IPS-18c (cell line): ENCODE results near the gene PTPRD.
"Not testable (repeated sequence)": the region's sequence is repeated elsewhere in the genome, so short reads cannot be mapped to it uniquely, and the experiment has no call there.

Source experiments
- H3K4me3 ChIP-seq: 2 replicates; pipeline ENCODE4 v1.7.0; 2013; ENCODE audit warnings: low read depth, mild to moderate bottlenecking, low read length, moderate library complexity; ENCODE audit not compliant: insufficient read depth
- H3K9me3 ChIP-seq: one replicate; pipeline ENCODE4 v1.6.1; 2013; ENCODE audit warnings: mild to moderate bottlenecking, low read length, moderate library complexity; ENCODE audit not compliant: control insufficient read depth, insufficient read depth

The PTPRD gene

DNA sequence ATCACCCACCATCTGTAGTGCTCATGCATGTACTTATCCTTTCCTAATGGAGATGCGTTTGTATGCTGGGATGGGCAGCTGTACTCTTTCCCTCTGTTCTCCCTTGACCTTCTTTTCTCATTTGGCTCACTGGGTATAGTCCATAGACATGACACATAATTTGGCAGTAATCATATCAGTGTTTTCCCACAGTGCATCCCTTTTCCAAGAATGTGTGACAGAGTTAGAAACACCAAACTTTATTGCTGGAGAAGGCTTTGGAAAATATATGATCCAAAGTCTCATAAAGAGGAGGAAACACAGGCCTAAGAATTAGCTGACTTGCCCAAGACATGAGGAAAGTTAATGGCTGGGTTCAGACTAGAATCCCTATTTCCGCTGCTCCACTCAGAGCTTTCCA lies 1579.8 kb downstream of the PTPRD start:
- no peak overlapping the region for H3K4me3 ChIP-seq
- no peaks in the 10 kb centered on the region for H3K9me3 ChIP-seq

- H3K4me3 ChIP-seq = no peak overlapping the region
- no peaks in the 10 kb centered on the region for H3K9me3 ChIP-seq
These were observed 1596.2 kb downstream of the PTPRD start for GRCh38 chr9:9016597-9016996.

GRCh38 chr9:9004810-9005209 lies 1608.0 kb downstream of the PTPRD start:
- H3K9me3 ChIP-seq = no peaks in the 10 kb centered on the region
- H3K4me3 ChIP-seq = no peak overlapping the region

- no peaks in the 10 kb centered on the region for H3K9me3 ChIP-seq
- no peak overlapping the region for H3K4me3 ChIP-seq
These were observed 1609.8 kb downstream of the PTPRD start for GRCh38 chr9:9002826-9003583.

DNA sequence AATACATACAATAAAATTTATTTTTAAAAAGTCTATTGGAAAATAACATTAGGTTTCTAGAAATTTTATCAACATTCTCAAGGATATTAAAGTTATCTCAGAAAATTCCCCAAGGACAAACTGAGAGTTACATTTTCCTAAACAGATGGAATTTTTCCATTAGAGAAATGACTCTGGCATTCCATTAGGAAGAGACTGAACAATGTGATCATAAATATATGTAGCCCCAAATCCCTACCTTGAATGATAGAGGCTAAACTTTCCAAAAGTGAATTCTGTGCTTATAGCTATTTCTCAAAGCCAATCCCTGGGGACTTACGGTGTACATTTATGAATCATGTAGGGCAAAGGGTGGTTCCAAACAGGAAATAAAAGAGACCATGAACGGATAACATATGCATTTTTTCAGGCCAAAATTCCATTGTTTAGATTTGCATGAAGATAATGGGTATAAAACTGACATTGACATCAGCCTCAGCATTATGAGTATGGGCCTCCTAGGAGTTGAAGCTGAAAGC lies 1632.2 kb downstream of the PTPRD start:
- Histone ChIP-seq H3K9me3 (no peaks in the 10 kb centered on the region), H3K4me3 (no peak overlapping the region)

DNA sequence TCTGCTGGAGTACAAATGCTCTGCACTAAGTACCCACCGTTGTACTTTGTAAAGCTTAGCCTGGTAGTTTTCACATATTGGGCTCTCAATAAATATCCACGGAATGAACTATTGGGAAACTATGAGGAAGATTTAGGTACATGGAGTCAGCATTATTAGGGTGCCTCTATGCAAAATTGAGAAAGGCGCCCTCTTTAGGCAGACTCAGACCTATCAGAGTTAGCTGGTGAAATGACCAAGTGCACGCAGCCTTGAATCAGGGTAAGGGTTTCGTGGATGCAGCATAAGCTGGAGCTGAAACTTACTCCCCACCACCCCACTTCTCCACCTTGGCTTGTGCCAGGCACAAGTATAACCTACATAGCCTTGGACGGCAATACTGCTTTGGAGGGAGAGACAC lies 1634.5 kb downstream of the PTPRD start:
- Histone ChIP-seq H3K4me3 (no peak overlapping the region), H3K9me3 (no peaks in the 10 kb centered on the region)

DNA sequence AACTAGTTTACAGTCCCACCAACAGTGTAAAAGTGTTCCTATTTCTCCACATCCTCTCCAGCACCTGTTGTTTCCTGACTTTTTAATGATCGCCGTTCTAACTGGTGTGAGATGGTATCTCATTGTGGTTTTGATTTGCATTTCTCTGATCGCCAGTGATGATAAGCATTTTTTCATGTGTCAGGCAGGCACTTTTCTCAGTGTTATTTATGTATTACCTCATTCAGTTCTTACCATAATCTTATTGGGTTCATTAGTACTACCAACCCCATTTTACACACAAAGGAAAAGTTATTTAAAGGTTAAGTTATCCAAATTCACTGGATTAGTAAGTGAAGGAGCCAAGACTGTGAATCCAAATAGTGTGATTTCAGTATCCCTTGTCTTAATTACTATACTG lies 1644.5 kb downstream of the PTPRD start:
- not testable (repeated sequence) for H3K4me3 ChIP-seq, H3K9me3 ChIP-seq

- H3K4me3 ChIP-seq = no peak overlapping the region
- no peaks in the 10 kb centered on the region for H3K9me3 ChIP-seq
These were observed 1648.9 kb downstream of the PTPRD start for GRCh38 chr9:8963885-8964284.

GRCh38 chr9:8962084-8962483 lies 1650.7 kb downstream of the PTPRD start:
- no peaks in the 10 kb centered on the region for H3K9me3 ChIP-seq
- no peak overlapping the region for H3K4me3 ChIP-seq

DNA sequence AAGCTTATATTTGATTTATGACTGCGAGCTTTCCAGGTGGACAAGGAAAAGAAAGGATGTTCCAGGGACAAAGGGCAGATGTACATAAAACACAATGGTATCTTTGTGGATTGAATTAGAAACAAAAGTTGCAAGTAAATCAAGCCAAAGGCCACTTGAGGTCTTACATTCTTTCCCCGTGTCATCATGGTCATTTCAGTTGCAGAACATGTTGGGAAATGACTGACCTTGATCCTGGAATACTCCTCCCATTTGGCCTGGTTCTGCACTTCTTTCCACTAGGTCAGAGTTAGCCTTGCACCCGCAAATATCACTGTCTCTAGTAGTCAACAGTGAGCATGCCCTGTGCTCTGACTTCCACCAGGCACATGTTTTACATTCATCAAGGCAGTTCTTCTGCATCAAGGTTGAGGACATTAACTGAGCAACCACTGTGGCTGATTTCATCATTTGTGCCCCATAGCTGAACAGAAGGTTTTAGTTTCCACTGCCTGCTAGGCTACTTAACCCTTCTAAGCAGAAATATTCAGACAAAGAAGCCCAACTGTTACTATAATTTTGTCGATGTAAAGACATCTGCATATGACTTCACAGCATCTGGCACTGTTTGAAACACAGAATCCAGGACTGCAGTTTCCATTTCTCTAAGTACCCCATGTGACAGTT lies 1651.5 kb downstream of the PTPRD start:
- Histone ChIP-seq H3K9me3 (no peaks in the 10 kb centered on the region), H3K4me3 (no peak overlapping the region)

DNA sequence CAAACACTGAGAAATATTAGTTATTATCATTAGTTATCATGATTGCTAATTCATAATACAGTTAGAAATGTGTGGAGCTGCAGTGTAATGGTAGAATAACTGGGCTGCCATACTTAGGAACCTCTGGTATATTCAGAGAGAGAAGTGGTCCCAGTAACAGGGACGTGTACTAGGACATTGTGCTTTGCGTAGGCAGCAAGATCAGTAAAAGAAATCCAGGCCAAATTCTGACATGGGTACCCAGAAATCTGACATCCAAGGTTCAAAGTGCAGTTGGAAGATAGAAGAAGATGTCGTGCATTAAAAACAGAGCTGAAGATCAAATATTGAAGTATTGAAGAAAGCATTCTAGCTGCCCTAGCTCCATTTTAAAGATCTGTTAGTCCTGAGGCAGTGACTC lies 1652.5 kb downstream of the PTPRD start:
- H3K4me3 ChIP-seq = no peak overlapping the region
- no peaks in the 10 kb centered on the region for H3K9me3 ChIP-seq

DNA sequence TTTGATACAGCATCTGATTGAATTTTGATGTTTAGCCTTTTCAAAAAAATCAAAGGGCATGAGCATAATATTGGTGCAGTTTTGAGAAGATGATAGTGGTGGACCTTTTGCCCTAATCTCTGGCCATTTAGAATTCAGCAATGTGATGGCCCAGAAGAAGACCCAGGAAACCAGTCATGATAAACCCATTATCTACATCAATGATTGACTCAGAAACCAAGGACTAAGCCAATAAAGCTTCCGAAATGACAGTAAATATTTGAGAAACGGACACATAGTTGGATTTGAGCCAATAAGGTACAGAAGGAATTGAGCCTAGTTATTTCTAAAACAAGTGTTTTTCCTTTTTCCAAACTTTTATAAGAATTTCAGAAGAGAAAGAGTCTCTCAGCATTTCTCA lies 1654.4 kb downstream of the PTPRD start:
- no peak overlapping the region for H3K4me3 ChIP-seq
- no peaks in the 10 kb centered on the region for H3K9me3 ChIP-seq

DNA sequence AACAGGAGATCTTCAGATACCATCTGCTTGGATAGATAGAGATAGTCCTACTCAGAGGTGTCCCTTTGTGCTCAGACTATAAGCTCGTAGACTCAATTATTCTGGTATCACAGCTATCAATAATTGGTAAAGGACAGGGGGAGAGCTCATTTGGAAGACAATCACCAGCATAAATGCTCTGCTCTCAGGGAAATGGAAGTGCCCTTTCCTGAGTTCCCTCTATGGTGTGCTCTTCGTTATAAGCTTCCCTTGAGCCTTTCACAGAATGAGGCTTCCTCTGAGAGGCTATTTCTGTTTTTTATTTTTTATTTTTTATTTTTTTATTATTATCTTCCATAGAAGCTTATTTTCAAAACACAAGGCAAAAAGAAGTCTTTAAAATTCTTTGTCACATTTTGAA lies 1657.5 kb downstream of the PTPRD start:
- no peaks in the 10 kb centered on the region for H3K9me3 ChIP-seq
- no peak overlapping the region for H3K4me3 ChIP-seq

GRCh38 chr9:8946461-8946860 lies 1666.3 kb downstream of the PTPRD start:
- no peak overlapping the region for H3K4me3 ChIP-seq
- no peaks in the 10 kb centered on the region for H3K9me3 ChIP-seq

GRCh38 chr9:8943392-8943791 lies 1669.4 kb downstream of the PTPRD start:
- no peak overlapping the region for H3K4me3 ChIP-seq
- no peaks in the 10 kb centered on the region for H3K9me3 ChIP-seq

DNA sequence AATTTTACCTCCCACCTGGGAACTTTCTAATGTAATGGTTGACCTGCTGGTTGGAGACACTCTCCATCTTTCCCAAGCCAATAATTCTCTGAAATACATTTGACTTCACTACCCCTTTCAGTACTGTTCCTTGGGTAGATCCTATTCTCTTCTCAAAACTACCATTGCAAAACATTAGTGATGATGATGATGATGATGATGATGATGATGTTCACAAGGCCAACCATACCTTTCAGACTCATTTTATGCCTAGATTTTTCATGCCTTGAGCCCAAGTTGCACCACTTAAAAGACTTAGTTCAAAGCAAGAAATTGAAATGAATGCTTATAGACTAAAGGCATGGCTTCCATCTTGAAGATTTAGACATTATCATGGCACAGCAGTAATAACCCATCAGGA lies 1672.2 kb downstream of the PTPRD start:
- Histone ChIP-seq H3K4me3 (no peak overlapping the region), H3K9me3 (no peaks in the 10 kb centered on the region)

GRCh38 chr9:8926461-8926860 lies 1686.3 kb downstream of the PTPRD start:
- Histone ChIP-seq H3K9me3 (no peaks in the 10 kb centered on the region), H3K4me3 (no peak overlapping the region)

GRCh38 chr9:8924562-8924961 lies 1688.2 kb downstream of the PTPRD start:
- Histone ChIP-seq H3K9me3 (no peaks in the 10 kb centered on the region), H3K4me3 (no peak overlapping the region)
